ENCODE data around the gene METTL22.

The METTL22 gene

DNA sequence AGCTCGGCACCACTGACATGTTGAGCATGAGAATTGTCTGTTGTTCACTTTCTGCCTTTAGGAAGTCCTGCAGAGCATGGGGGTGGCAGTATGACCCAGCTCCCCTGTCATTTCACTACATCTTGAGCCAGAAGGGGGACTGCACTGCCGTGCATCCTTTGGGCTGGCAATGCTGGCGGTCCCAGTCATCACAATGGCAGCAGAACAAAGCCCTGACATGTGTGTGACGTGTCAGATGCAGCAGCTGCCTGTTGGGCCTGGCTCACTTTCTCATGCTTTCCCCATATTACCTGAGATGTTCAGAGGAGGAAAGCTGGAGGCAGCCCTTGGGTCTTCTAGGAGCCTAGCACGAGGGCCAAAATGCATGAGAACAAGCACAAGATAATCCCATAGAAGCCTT is 46.6 kb downstream of the METTL22 start:
- Histone ChIP-seq H3K9me3 (ENCODE audit: control insufficient read depth in 2 of 2, low read length in 2 of 2) (no peaks in the 10 kb centered on the region), H3K4me3 (ENCODE audit: low read length in 2 of 2) (no peak overlapping the region), H3K27me3 (ENCODE audit: control insufficient read depth in 1 of 2, insufficient read depth in 2 of 2, low read length in 2 of 2) (no peaks in the 10 kb centered on the region), H3K4me1 (ENCODE audit: control insufficient read depth, insufficient read depth, low read length) (no peaks in the 10 kb centered on the region), H3K36me3 (ENCODE audit: control insufficient read depth in 2 of 2, insufficient read depth in 2 of 2, low read length in 2 of 2) (peaks cover 8 to 15% of the 10 kb centered on the region in 2 donors), H3K27ac (ENCODE audit: low read length) (no peak overlapping the region), H3K9ac (ENCODE audit: low read length in 2 of 2) (no peak overlapping the region)

- no peaks in the 10 kb centered on the region for H3K27me3 ChIP-seq (ENCODE audit: control insufficient read depth in 1 of 2, insufficient read depth in 2 of 2, low read length in 2 of 2)
- no peaks in the 10 kb centered on the region for H3K9me3 ChIP-seq (ENCODE audit: control insufficient read depth in 2 of 2, low read length in 2 of 2)
- H3K27ac ChIP-seq (ENCODE audit: low read length) = no peak overlapping the region
These were observed 48.0 kb downstream of the METTL22 start for GRCh38 chr16:8669481-8669880.

DNA sequence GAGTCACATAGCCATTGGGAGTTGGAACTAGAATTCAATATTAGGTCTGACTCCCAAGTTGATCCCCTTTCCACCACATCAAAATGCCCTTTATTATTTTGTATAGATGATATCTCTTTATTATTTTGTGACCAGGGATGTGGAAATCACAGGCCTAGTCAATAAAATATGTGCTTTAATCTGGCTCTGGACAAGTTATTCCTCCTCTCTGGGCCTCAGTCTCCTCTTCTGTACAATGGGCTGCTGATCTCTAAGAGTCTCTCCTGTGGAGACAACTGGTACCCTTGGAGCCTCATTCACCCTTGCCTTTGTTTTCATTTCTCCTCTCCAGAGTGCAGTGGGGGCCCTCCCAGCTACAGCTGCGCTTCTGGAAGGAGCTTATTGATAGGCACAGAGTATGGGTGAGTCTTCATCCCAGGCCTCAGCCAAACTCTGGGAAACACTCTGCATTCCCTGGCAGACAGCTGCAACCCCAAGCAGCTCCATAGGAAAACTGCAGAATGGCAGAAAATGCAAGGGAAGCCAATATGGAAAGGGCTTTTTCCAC is 48.6 kb downstream of the METTL22 start:
- Histone ChIP-seq H3K27ac (ENCODE audit: low read length) (no peak overlapping the region), H3K9ac (ENCODE audit: low read length in 2 of 2) (no peak overlapping the region), H3K4me3 (ENCODE audit: low read length in 2 of 2) (no peak overlapping the region), H3K4me1 (ENCODE audit: control insufficient read depth, insufficient read depth, low read length) (peaks cover 5% of the 10 kb centered on the region), H3K9me3 (ENCODE audit: control insufficient read depth in 2 of 2, low read length in 2 of 2) (no peaks in the 10 kb centered on the region), H3K27me3 (ENCODE audit: control insufficient read depth in 1 of 2, insufficient read depth in 2 of 2, low read length in 2 of 2) (no peaks in the 10 kb centered on the region), H3K36me3 (ENCODE audit: control insufficient read depth in 2 of 2, insufficient read depth in 2 of 2, low read length in 2 of 2) (peaks cover 8 to 10% of the 10 kb centered on the region in 2 donors)

More at GRCh38 chr16:8669481-8669880, 48.0 kb downstream of the METTL22 start:
- peaks cover 8 to 15% of the 10 kb centered on the region in 2 donors for H3K36me3 ChIP-seq (ENCODE audit: control insufficient read depth in 2 of 2, insufficient read depth in 2 of 2, low read length in 2 of 2)
- H3K4me1 ChIP-seq (ENCODE audit: control insufficient read depth, insufficient read depth, low read length) = no peaks in the 10 kb centered on the region
- no peak overlapping the region for H3K9ac ChIP-seq (ENCODE audit: low read length in 2 of 2)
- H3K4me3 ChIP-seq (ENCODE audit: low read length in 2 of 2) = no peak overlapping the region

- Histone ChIP-seq H3K36me3 (ENCODE audit: control insufficient read depth in 2 of 2, insufficient read depth in 2 of 2, low read length in 2 of 2) (no peaks in the 10 kb centered on the region), H3K9me3 (ENCODE audit: control insufficient read depth in 2 of 2, low read length in 2 of 2) (no peaks in the 10 kb centered on the region), H3K27me3 (ENCODE audit: control insufficient read depth in 1 of 2, insufficient read depth in 2 of 2, low read length in 2 of 2) (no peaks in the 10 kb centered on the region), H3K4me3 (ENCODE audit: low read length in 2 of 2) (peak overlapping the region; percentile 74 to 82), H3K27ac (ENCODE audit: low read length) (no peak overlapping the region), H3K4me1 (ENCODE audit: control insufficient read depth, insufficient read depth, low read length) (peaks cover 11% of the 10 kb centered on the region), H3K9ac (ENCODE audit: low read length in 2 of 2) (peak overlapping the region; percentile 25 to 42)
These were observed 52.3 kb downstream of the METTL22 start for GRCh38 chr16:8673611-8674412.

- H3K27me3 ChIP-seq (ENCODE audit: control insufficient read depth in 1 of 2, insufficient read depth in 2 of 2, low read length in 2 of 2) = no peaks in the 10 kb centered on the region
- peak within 1 kb of the TSS; percentile 48 to 55 for H3K9ac ChIP-seq (ENCODE audit: low read length in 2 of 2)
- H3K27ac ChIP-seq (ENCODE audit: low read length) = no peak within 1 kb of the TSS
- peak within 1 kb of the TSS; percentile 82 for H3K4me3 ChIP-seq (ENCODE audit: low read length in 2 of 2)
- no peaks in the 10 kb centered on the region for H3K9me3 ChIP-seq (ENCODE audit: control insufficient read depth in 2 of 2, low read length in 2 of 2)
- H3K36me3 ChIP-seq (ENCODE audit: control insufficient read depth in 2 of 2, insufficient read depth in 2 of 2, low read length in 2 of 2) = no peaks in the 10 kb centered on the region
- H3K4me1 ChIP-seq (ENCODE audit: control insufficient read depth, insufficient read depth, low read length) = peaks cover 11% of the 10 kb centered on the region
These were observed 53.0 kb downstream of the METTL22 start, which contains the start of gene ABAT for GRCh38 chr16:8674413-8675022. Gene ABAT, plus strand, starts transcription at chr16:8674617. Its CDS starts 61,123 bp downstream, at chr16:8735740.

- Histone ChIP-seq H3K4me1 (ENCODE audit: control insufficient read depth, insufficient read depth, low read length) (peaks cover 11% of the 10 kb centered on the region), H3K27me3 (ENCODE audit: control insufficient read depth in 1 of 2, insufficient read depth in 2 of 2, low read length in 2 of 2) (no peaks in the 10 kb centered on the region), H3K9me3 (ENCODE audit: control insufficient read depth in 2 of 2, low read length in 2 of 2) (no peaks in the 10 kb centered on the region), H3K36me3 (ENCODE audit: control insufficient read depth in 2 of 2, insufficient read depth in 2 of 2, low read length in 2 of 2) (no peaks in the 10 kb centered on the region), H3K27ac (ENCODE audit: low read length) (no peak overlapping the region), H3K9ac (ENCODE audit: low read length in 2 of 2) (peak overlapping the region in 1 of 2 donors; percentile 55), H3K4me3 (ENCODE audit: low read length in 2 of 2) (peak overlapping the region in 1 of 2 donors; percentile 82)
These were observed 54.0 kb downstream of the METTL22 start for GRCh38 chr16:8675183-8676159.

GRCh38 chr16:8676160-8676547 is 54.7 kb downstream of the METTL22 start:
- H3K36me3 ChIP-seq (ENCODE audit: control insufficient read depth in 2 of 2, insufficient read depth in 2 of 2, low read length in 2 of 2) = no peaks in the 10 kb centered on the region
- H3K9me3 ChIP-seq (ENCODE audit: control insufficient read depth in 2 of 2, low read length in 2 of 2) = no peaks in the 10 kb centered on the region
- no peak overlapping the region for H3K9ac ChIP-seq (ENCODE audit: low read length in 2 of 2)
- H3K27me3 ChIP-seq (ENCODE audit: control insufficient read depth in 1 of 2, insufficient read depth in 2 of 2, low read length in 2 of 2) = no peaks in the 10 kb centered on the region
- H3K27ac ChIP-seq (ENCODE audit: low read length) = no peak overlapping the region
- no peak overlapping the region for H3K4me3 ChIP-seq (ENCODE audit: low read length in 2 of 2)
- H3K4me1 ChIP-seq (ENCODE audit: control insufficient read depth, insufficient read depth, low read length) = peaks cover 11% of the 10 kb centered on the region

GRCh38 chr16:8676737-8677375 is 55.4 kb downstream of the METTL22 start:
- no peaks in the 10 kb centered on the region for H3K27me3 ChIP-seq (ENCODE audit: control insufficient read depth in 1 of 2, insufficient read depth in 2 of 2, low read length in 2 of 2)
- H3K9ac ChIP-seq (ENCODE audit: low read length in 2 of 2) = no peak overlapping the region
- H3K9me3 ChIP-seq (ENCODE audit: control insufficient read depth in 2 of 2, low read length in 2 of 2) = no peaks in the 10 kb centered on the region
- peaks cover 11% of the 10 kb centered on the region for H3K4me1 ChIP-seq (ENCODE audit: control insufficient read depth, insufficient read depth, low read length)
- no peak overlapping the region for H3K27ac ChIP-seq (ENCODE audit: low read length)
- H3K36me3 ChIP-seq (ENCODE audit: control insufficient read depth in 2 of 2, insufficient read depth in 2 of 2, low read length in 2 of 2) = no peaks in the 10 kb centered on the region
- H3K4me3 ChIP-seq (ENCODE audit: low read length in 2 of 2) = no peak overlapping the region

DNA sequence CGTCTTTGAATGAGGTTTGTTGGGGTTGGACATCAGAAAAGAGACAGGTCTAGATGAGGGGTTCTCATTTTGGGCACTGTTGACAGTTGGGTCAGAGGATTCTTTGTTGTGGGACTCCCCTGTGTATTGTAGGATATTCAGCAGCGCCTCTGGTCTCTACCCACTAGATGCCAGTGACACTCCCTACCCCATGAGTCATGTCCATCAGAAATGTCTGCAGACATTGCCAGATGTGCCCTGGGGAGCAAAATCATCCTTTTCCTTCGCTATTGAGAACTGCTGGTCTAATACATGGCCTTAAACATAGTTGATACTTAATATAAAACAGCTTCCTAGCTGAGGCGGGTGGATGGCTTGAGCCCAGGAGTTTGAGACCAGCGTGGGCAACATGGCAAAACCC is 56.0 kb downstream of the METTL22 start:
- Histone ChIP-seq H3K27me3 (ENCODE audit: control insufficient read depth in 1 of 2, insufficient read depth in 2 of 2, low read length in 2 of 2) (no peaks in the 10 kb centered on the region), H3K27ac (ENCODE audit: low read length) (no peak overlapping the region), H3K9ac (ENCODE audit: low read length in 2 of 2) (no peak overlapping the region), H3K4me3 (ENCODE audit: low read length in 2 of 2) (no peak overlapping the region), H3K36me3 (ENCODE audit: control insufficient read depth in 2 of 2, insufficient read depth in 2 of 2, low read length in 2 of 2) (no peaks in the 10 kb centered on the region), H3K4me1 (ENCODE audit: control insufficient read depth, insufficient read depth, low read length) (peaks cover 11% of the 10 kb centered on the region), H3K9me3 (ENCODE audit: control insufficient read depth in 2 of 2, low read length in 2 of 2) (no peaks in the 10 kb centered on the region)

All from stomach smooth muscle (tissue), 2 donors.